Fibroblast of mammary gland (primary cell): ENCODE data around the gene SNTG2.
"Not testable (repeated sequence)": the region's sequence is repeated elsewhere in the genome, so short reads cannot be mapped to it uniquely, and the experiment has no call there.

ENCODE experiments used
- DNase-seq: peaks from one replicate; pipeline ENCODE4 v3.0.0-alpha.2; 2010; ENCODE audit warnings: low read depth
- H3K4me3 ChIP-seq: 2 replicates; pipeline ENCODE4 v1.5.1; 2011; ENCODE audit warnings: low read depth, mild to moderate bottlenecking, low read length, moderate library complexity; ENCODE audit not compliant: control insufficient read depth
- TF ChIP-seq, protein P1 (sequence below): conservative IDR thresholded peaks from 2 replicates; pipeline ENCODE4 v1.5.1; 2011; ENCODE audit warnings: low read depth, low read length, inconsistent platforms; ENCODE audit not compliant: control insufficient read depth, insufficient read depth

SNTG2 gene

DNA sequence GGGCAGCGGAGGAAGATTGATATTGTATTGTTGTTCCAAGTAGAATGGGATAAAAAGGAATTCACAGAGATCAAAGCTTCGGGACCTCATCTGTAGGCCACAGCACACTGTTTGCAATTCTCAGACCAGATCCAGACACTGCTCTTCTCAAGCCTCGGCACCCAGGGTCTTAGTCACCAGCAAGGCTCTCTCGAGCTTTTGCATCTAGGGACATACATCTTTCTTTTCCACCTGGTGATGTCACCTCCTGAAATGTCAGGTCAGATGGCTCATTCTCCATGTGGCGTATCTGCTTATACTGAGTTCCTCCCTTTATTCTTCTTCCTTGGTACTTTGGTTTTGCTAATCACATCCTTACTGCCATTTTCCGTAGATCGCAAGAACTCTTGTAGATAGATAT lies 42.9 kb upstream of the SNTG2 start:
- DNase-seq, result no peak
- TF ChIP-seq, protein P1, sequence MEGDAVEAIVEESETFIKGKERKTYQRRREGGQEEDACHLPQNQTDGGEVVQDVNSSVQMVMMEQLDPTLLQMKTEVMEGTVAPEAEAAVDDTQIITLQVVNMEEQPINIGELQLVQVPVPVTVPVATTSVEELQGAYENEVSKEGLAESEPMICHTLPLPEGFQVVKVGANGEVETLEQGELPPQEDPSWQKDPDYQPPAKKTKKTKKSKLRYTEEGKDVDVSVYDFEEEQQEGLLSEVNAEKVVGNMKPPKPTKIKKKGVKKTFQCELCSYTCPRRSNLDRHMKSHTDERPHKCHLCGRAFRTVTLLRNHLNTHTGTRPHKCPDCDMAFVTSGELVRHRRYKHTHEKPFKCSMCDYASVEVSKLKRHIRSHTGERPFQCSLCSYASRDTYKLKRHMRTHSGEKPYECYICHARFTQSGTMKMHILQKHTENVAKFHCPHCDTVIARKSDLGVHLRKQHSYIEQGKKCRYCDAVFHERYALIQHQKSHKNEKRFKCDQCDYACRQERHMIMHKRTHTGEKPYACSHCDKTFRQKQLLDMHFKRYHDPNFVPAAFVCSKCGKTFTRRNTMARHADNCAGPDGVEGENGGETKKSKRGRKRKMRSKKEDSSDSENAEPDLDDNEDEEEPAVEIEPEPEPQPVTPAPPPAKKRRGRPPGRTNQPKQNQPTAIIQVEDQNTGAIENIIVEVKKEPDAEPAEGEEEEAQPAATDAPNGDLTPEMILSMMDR, result no peak
- no peak overlapping the region for H3K4me3 ChIP-seq

DNA sequence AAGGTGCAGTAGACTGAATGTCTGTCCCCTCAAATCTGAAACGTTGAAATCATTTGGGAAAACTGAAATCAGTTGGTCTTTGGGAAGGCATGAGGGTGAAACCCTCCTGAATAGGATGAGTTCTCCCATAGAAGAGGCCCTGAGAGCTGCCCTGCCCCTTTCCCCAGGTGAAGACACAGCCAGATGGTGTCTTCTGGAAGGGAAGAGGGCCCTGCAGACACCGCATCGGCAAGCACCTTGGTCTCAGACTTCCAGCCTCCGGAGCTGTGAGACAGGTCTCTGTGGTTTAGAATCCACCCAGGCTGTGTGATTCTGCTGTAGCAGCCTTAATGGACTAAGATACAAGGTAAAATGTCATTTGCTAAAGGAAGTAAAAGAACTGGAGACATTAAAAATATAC lies 42.1 kb upstream of the SNTG2 start:
- DNase-seq, result no peak
- TF ChIP-seq, protein P1, result no peak
- H3K4me3 ChIP-seq, result no peak overlapping the region

DNA sequence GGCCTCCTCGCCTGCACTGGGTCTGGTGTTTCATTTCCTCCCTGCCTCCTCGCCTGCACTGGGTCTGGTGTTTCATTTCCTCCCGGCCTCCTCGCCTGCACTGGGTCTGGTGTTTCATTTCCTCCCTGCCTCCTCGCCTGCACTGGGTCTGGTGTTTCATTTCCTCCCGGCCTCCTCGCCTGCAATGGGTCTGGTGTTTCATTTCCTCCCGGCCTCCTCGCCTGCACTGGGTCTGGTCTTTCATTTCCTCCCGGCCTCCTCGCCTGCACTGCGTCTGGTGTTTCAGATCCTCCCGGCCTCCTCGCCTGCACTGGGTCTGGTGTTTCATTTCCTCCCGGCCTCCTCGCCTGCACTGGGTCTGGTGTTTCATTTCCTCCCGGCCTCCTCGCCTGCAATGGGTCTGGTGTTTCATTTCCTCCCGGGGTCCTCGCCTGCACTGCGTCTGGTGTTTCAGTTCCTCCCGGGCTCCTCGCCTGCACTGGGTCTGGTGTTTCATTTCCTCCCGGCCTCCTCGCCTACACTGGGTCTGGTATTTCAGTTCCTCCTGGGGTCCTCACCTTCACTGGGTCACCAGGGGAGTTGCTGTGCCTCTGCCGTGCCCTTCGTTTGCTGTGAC lies 40.8 kb upstream of the SNTG2 start:
- DNase-seq, H3K4me3 ChIP-seq: not testable (repeated sequence)

DNA sequence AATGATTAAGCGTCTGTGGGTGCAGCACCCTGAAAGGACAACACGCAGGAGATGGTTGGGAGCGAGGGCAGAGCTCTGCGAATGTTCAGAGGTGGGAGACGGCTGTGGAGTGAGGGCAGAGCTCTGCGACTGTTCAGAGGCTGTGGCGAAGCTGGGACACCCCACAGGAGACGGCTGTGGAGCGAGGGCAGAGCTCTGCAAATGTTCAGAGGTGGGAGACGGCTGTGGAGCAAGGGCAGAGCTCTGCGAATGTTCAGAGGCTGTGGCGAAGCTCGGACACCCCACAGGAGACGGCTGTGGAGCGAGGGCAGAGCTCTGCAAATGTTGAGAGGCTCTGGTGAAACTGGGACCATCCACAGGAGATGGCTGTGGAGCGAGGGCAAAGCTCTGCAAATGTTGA lies 40.0 kb upstream of the SNTG2 start:
- TF ChIP-seq, protein P1, result no peak
- no peak for DNase-seq
- H3K4me3 ChIP-seq, result no peak overlapping the region

DNA sequence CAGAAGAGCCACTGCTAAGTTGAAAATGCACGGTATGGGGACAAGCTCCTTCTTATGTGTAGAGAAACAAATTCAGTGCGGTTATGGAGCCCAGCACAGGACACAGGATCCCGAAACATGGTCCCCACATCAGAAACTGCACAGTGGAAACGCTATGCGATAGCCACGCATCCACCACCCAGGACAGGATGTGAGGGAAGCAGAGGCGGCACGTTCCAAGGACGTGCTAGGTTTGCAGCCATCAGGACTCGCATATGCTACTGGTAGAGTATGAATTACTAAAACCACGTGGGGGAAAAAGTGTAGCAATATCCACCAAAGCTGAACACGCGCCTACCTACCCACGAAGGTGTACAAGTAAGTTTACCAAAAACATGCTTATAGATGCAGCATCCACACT lies 34.7 kb upstream of the SNTG2 start:
- TF ChIP-seq, protein P1, result no peak

DNA sequence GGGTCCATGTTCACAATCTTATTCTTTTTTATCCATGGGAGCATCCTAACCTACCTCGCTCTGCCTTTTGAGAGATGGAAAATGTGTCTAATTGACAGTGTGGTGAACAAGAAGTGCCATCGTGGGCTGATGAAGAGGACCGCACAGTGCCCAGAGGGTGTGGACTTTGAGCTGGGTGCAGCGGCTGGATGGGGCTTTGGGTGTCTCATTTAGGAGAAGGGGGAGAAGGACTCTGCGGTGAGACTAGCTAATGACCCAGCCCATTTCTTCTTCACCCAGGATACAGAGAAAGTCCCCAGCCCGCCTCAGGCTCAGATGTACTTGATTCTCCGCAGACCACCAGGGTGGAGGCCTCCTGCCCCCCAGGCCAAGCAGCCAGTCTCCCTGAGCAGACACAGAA lies 33.7 kb upstream of the SNTG2 start:
- DNase-seq, result no peak
- H3K4me3 ChIP-seq, result no peak overlapping the region
- TF ChIP-seq, protein P1, result no peak

More for the DNA sequence above, 34.7 kb upstream of the SNTG2 start:
- DNase-seq, result no peak
- H3K4me3 ChIP-seq, result no peak overlapping the region

DNA sequence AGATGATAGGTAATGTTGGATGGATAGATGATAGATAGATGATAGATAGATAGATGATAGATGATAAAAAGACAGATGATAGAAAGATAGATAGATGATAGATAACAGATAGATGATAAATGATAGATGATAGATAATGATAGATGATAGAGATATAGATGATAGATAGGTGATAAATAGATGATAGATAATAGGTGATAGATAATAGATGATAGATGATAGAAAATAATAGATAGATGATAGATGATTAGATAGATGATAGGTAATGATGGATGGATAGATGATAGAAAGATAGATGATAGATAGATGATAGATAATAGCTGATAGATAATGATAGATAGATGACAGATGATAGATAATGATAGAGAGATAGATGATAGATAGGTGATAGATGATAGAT lies 31.0 kb upstream of the SNTG2 start:
- TF ChIP-seq, protein P1, result no peak
- H3K4me3 ChIP-seq, result no peak overlapping the region
- no peak for DNase-seq
